Measurements from ENCODE around the gene KRTAP22-2. TPM values are rescaled to one million over a fixed set of nuclear protein-coding genes. Genes with fewer than 3 reads are reported as not detected.

The KRTAP22-2 gene
- total RNA-seq, 1 donor from 2014 or later = not detected

GRCh38 chr21:30577766-30578165, 12.4 kb downstream of the KRTAP22-2 start:
- DNase-seq (ENCODE audit: low spot score) (no peak), ATAC-seq (no peak)
- intact Hi-C loops (cut with DNase I) = no loop called here

DNA sequence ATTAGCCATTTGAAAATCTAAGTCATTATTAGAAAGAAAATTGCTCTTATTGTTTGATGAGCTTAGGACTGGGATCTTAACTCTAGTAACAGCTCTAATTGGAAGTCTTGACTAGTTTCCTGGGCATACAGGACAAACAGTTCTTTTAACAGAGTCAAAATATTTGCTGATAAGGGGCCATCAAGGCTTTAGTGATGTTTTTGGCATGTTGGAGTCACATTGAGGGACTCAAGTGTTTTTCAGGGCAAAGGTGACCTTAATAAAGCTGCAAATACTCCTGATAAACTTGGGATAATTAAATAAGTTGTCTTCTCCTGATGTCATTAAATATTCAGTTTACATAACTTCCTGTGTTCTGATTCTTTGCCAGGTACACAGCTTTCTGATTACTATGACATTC, 22.6 kb downstream of the KRTAP22-2 start:
- ATAC-seq (no peak), DNase-seq (ENCODE audit: low spot score) (no peak)
- intact Hi-C loops (cut with DNase I) = no loop called here

DNA sequence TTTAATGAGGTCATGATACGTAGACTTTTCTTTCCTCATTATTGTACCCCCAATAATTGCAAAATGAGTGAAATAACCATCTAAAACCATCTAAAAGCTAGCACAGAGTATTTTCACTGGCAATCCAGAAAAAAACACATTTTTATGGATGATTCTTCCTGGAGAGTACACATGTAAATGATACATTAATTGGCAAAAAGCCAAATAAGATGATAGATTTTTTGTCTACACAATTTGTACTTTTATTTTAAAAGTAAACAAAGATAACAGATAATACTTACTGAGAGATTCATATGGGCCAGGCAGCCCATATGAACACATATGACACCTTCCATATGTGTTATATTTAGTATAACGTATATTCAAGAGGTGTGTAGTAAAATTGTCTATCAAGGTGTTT, 26.6 kb downstream of the KRTAP22-2 start:
- no peak for ATAC-seq
- no peak for DNase-seq (ENCODE audit: low spot score)
- intact Hi-C loops (cut with DNase I) = no loop called here

DNA sequence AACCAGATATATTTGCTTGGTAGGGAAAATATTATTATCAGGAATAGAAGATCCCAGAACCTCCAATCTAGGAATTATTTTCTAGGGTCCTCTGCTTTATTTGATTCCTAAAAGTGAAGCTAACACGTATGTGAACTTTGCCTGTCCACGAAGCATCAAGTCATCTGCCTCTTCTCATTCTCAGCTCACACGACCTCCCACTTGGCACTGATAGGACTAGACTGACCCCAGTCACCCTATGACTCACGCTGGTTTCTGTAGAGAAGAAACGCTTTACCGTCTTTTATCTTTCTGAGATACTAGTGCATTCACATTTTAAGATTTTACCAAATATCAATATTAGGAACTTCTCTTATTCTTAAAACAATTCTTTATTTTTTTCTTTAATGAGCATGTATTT, 27.1 kb downstream of the KRTAP22-2 start:
- DNase-seq (ENCODE audit: low spot score) = no peak
- no peak for ATAC-seq
- intact Hi-C loops (cut with DNase I) = no loop called here

DNA sequence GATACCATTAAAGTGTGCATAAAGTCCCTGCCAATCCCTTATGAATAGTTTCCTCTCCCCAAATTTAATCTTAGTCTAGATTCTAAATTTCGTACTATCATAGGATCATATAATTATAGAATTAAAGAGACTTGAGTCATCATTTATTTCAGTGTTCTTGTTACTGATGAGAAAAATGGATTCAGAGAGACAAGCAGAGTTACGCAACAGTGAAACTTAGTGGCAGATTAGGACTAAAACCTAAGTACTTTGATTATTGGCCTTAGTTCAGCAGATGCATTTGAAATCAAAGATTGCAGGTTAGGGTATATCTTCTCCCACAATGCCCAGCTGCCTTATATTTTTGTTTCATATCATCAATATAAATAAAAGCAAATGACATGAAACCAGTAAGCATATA, 28.2 kb downstream of the KRTAP22-2 start:
- intact Hi-C loops (cut with DNase I) = no loop called here
- ATAC-seq = no peak
- no peak for DNase-seq (ENCODE audit: low spot score)

- DNase-seq (ENCODE audit: low spot score) = no peak
- intact Hi-C loops (cut with DNase I) = no loop called here
- ATAC-seq = no peak
These were observed 28.8 kb downstream of the KRTAP22-2 start, which contains the start of gene KRTAP19-7 for GRCh38 chr21:30561264-30561895. Gene KRTAP19-7, minus strand, starts transcription at chr21:30561314. Its CDS starts 25 bp downstream, at chr21:30561289.

GRCh38 chr21:30555095-30555494, 35.1 kb downstream of the KRTAP22-2 start:
- intact Hi-C loops (cut with DNase I) = no loop called here
- DNase-seq (ENCODE audit: low spot score) = no peak
- ATAC-seq = no peak

- ATAC-seq = no peak
- no peak for DNase-seq (ENCODE audit: low spot score)
- intact Hi-C loops (cut with DNase I) = no loop called here
These were observed 37.4 kb downstream of the KRTAP22-2 start for GRCh38 chr21:30552782-30553181.

GRCh38 chr21:30541764-30542163, 48.4 kb downstream of the KRTAP22-2 start, which contains the start of gene KRTAP19-6:
Gene KRTAP19-6, minus strand, starts transcription at chr21:30541864. Its CDS starts 31 bp downstream, at chr21:30541833.
- intact Hi-C loops (cut with DNase I) = no loop called here
- no peak for DNase-seq (ENCODE audit: low spot score)
- ATAC-seq = no peak

Other genes starting within 250 kb of the KRTAP22-2 start
- not detected for gene KRTAP23-1, start 241.8 kb downstream of the KRTAP22-2 start, total RNA-seq
- gene KRTAP13-2, start 218.1 kb downstream of the KRTAP22-2 start, total RNA-seq = not detected
- gene KRTAP13-1, start 194.4 kb downstream of the KRTAP22-2 start, total RNA-seq = not detected
- gene KRTAP13-3, start 164.5 kb downstream of the KRTAP22-2 start, total RNA-seq = not detected
- not detected for gene KRTAP13-4, start 160.2 kb downstream of the KRTAP22-2 start, total RNA-seq
- gene KRTAP15-1, start 150.1 kb downstream of the KRTAP22-2 start, total RNA-seq = not detected
- gene KRTAP19-1, start 110.0 kb downstream of the KRTAP22-2 start, total RNA-seq = not detected
- not detected for gene KRTAP19-2, start 103.0 kb downstream of the KRTAP22-2 start, total RNA-seq
- gene KRTAP19-3, start 98.4 kb downstream of the KRTAP22-2 start, total RNA-seq = not detected
- gene KRTAP19-4, start 93.2 kb downstream of the KRTAP22-2 start, total RNA-seq = not detected
- not detected for gene KRTAP19-5, start 88.3 kb downstream of the KRTAP22-2 start, total RNA-seq
- not detected for gene KRTAP19-6, start 48.5 kb downstream of the KRTAP22-2 start, total RNA-seq
- not detected for gene KRTAP19-7, start 29.1 kb downstream of the KRTAP22-2 start, total RNA-seq
- not detected for gene KRTAP6-3, start 2.0 kb upstream of the KRTAP22-2 start, total RNA-seq
- gene KRTAP6-2, start 8.5 kb upstream of the KRTAP22-2 start, total RNA-seq = not detected
- gene KRTAP22-1, start 10.7 kb upstream of the KRTAP22-2 start, total RNA-seq = not detected
- not detected for gene KRTAP6-1, start 23.5 kb upstream of the KRTAP22-2 start, total RNA-seq
- not detected for gene KRTAP20-1, start 26.0 kb upstream of the KRTAP22-2 start, total RNA-seq
- not detected for gene KRTAP20-4, start 30.2 kb upstream of the KRTAP22-2 start, total RNA-seq
- not detected for gene KRTAP20-2, start 44.8 kb upstream of the KRTAP22-2 start, total RNA-seq
- not detected for gene KRTAP20-3, start 52.5 kb upstream of the KRTAP22-2 start, total RNA-seq
- gene KRTAP21-3, start 128.4 kb upstream of the KRTAP22-2 start, total RNA-seq = not detected
- gene KRTAP21-2, start 156.9 kb upstream of the KRTAP22-2 start, total RNA-seq = not detected
- gene KRTAP21-1, start 165.0 kb upstream of the KRTAP22-2 start, total RNA-seq = not detected
- gene KRTAP8-1, start 222.9 kb upstream of the KRTAP22-2 start, total RNA-seq = not detected
- gene KRTAP7-1, start 239.4 kb upstream of the KRTAP22-2 start, total RNA-seq = not detected